HG03521 (cell line): ENCODE data around the gene MSL1.
A peak's percentile ranks its signal among the peaks of the same experiment; 100 is the strongest.

Experiments
- ATAC-seq: cut with Tn5 transposase; IDR thresholded peaks from one replicate; pipeline ENCODE4 v1.9.1; 2021; ENCODE audit warnings: mild to moderate bottlenecking, moderate library complexity; ENCODE audit not compliant: unreplicated experiment

The MSL1 gene

GRCh38 chr17:40091691-40092397, 29.9 kb upstream of the MSL1 start:
- ATAC-seq = no peak

GRCh38 chr17:40092581-40092980, 29.2 kb upstream of the MSL1 start:
- ATAC-seq = no peak

GRCh38 chr17:40093005-40093579, 28.7 kb upstream of the MSL1 start:
- ATAC-seq = no peak

GRCh38 chr17:40093580-40094201, 28.1 kb upstream of the MSL1 start:
- no peak for ATAC-seq

GRCh38 chr17:40094874-40095273, 26.9 kb upstream of the MSL1 start:
- no peak for ATAC-seq

GRCh38 chr17:40095351-40095943, 26.3 kb upstream of the MSL1 start:
- no peak for ATAC-seq

GRCh38 chr17:40095944-40096791, 25.6 kb upstream of the MSL1 start:
- peak; percentile 38 for ATAC-seq

- no peak for ATAC-seq
Measured at GRCh38 chr17:40097087-40097486, 24.7 kb upstream of the MSL1 start.

GRCh38 chr17:40097931-40098845, 23.6 kb upstream of the MSL1 start:
- no peak for ATAC-seq

GRCh38 chr17:40098846-40099618, 22.7 kb upstream of the MSL1 start:
- ATAC-seq = peak; percentile 58

GRCh38 chr17:40099619-40100418, 22.0 kb upstream of the MSL1 start:
- ATAC-seq = no peak

GRCh38 chr17:40100419-40100668, 21.4 kb upstream of the MSL1 start, which contains the start of gene NR1D1:
TSS of gene NR1D1 (minus strand) at chr17:40100589. CDS start at chr17:40100094, 495 bp downstream.
- no peak for ATAC-seq

GRCh38 chr17:40100669-40101366, 21.0 kb upstream of the MSL1 start:
- peak; percentile 25 for ATAC-seq

GRCh38 chr17:40101367-40102210, 20.2 kb upstream of the MSL1 start:
- no peak for ATAC-seq

- ATAC-seq = no peak
Measured at GRCh38 chr17:40103071-40103661, 18.6 kb upstream of the MSL1 start.

GRCh38 chr17:40103688-40104087, 18.1 kb upstream of the MSL1 start:
- ATAC-seq = no peak
